K562 (cell line): Measurements from ENCODE around the gene DHRS12. TPM values are rescaled to one million over a fixed set of nuclear protein-coding genes. Genes with fewer than 3 reads are reported as not detected.

Experiments
- ATAC-seq: fragments of 200-7000 bp; cut with Tn5 transposase; 3 replicates; pipeline ENCODE4 v1.9.1; 2020; ENCODE audit warnings: moderate library complexity
- BruUV-seq: library from RNA; stranded (reverse); fragments of 400-500 nt; replicated peaks from 2 replicates; lab custom pipeline; 2021; lab: Mats Ljungman, UMichigan
- CTCF ChIA-PET: fragments of 300-600 bp; formaldehyde crosslinking; extraction: SDS; loops from one replicate; lab custom pipeline; 2021; ENCODE audit warnings: low intra/inter-chr PET ratio; lab: Yijun Ruan, JAX
- POLR2A ChIA-PET: fragments of 300-600, 350-650 bp; sonication (Branson Sonifier 250); formaldehyde crosslinking; extraction: SDS; loops from one replicate; lab custom pipeline; 2021; ENCODE audit warnings: antibody characterized with exemption, inconsistent platforms; lab: Yijun Ruan, JAX
- DNase-seq, 4 experiments: peaks; one replicate each; pipeline versions ENCODE4 v3.0.0 to v3.0.0-alpha.2; 2011 to 2018; ENCODE audit warnings: low spot score in 3 of 4, mixed read lengths in 3 of 4; ENCODE audit errors: extremely low read depth in 1 of 4
- FAIRE-seq: peaks from 2 replicates; lab custom pipeline; 2011; peaks lifted over from hg19 to GRCh38; lab: Jason Lieb, UNC
- H2AFZ ChIP-seq: 2 replicates; pipeline ENCODE4 v1.6.0; 2011; ENCODE audit warnings: low read depth, low read length, control low read depth, inconsistent platforms
- H3K27ac ChIP-seq: fragments of 200-600 bp; 3 replicates; pipeline ENCODE4 v1.8.0; 2011; ENCODE audit warnings: low read depth, mild to moderate bottlenecking, control low read depth, inconsistent platforms, low read length, moderate library complexity, mixed read lengths; ENCODE audit errors: extremely low read depth
- H3K27me3 ChIP-seq, 2 experiments: fragments of 300-600 bp in 1 of 2; 2 replicates in 1 of 2; 3 replicates in 1 of 2; pipeline versions ENCODE4 v1.6.0 to v1.8.0; 2011; ENCODE audit warnings: inconsistent platforms in 2 of 2, low read length in 2 of 2, mild to moderate bottlenecking in 1 of 2, mixed read lengths in 1 of 2, moderate library complexity in 1 of 2; ENCODE audit not compliant: control insufficient read depth in 2 of 2, insufficient read depth in 2 of 2
- H3K36me3 ChIP-seq: fragments of 300-600 bp; 3 replicates; pipeline ENCODE4 v1.8.0; 2011; ENCODE audit warnings: mild to moderate bottlenecking, low read length, inconsistent platforms; ENCODE audit not compliant: control insufficient read depth, insufficient read depth
- H3K4me1 ChIP-seq, 2 experiments: fragments of 200-600 bp in 1 of 2; replicated peaks in 1 of 2; 2 replicates in 1 of 2; 3 replicates in 1 of 2; pipeline versions ENCODE4 v1.5.1 to v1.8.0; 2011; ENCODE audit warnings: inconsistent platforms in 2 of 2, low read length in 2 of 2, mild to moderate bottlenecking in 1 of 2, mixed read lengths in 1 of 2, moderate library complexity in 1 of 2; ENCODE audit not compliant: control insufficient read depth in 2 of 2, insufficient read depth in 2 of 2
- H3K4me2 ChIP-seq: 2 replicates; pipeline ENCODE4 v1.6.1; 2011; ENCODE audit warnings: low read length, control low read depth, inconsistent platforms, mixed read lengths; ENCODE audit not compliant: insufficient read depth
- H3K4me3 ChIP-seq: fragments of 200-600 bp; sonication (generic), shearing (Covaris generic); 2 replicates; pipeline ENCODE4 v1.5.1; 2016; ENCODE audit warnings: control low read depth, inconsistent platforms
- H3K79me2 ChIP-seq: fragments of 200-600 bp; 3 replicates; pipeline ENCODE4 v1.8.0; 2011; ENCODE audit warnings: low read length, inconsistent platforms; ENCODE audit not compliant: control insufficient read depth, insufficient read depth
- H3K9ac ChIP-seq, 2 experiments: 2 replicates each; pipeline versions ENCODE4 v1.6.0 to v1.6.1; 2011; ENCODE audit warnings: low read depth in 2 of 2, low read length in 2 of 2, control low read depth in 1 of 2, inconsistent platforms in 1 of 2, mild to moderate bottlenecking in 1 of 2, mixed read lengths in 1 of 2; ENCODE audit not compliant: insufficient read depth in 1 of 2
- H3K9me1 ChIP-seq: one replicate; pipeline ENCODE4 v1.6.0; 2011; ENCODE audit warnings: inconsistent platforms, mild to moderate bottlenecking, low read length, moderate library complexity; ENCODE audit not compliant: control insufficient read depth, insufficient read depth
- H3K9me3 ChIP-seq: replicated peaks from 2 replicates; pipeline ENCODE4 v1.5.1; 2011; ENCODE audit warnings: low read depth, low read length, inconsistent platforms; ENCODE audit not compliant: control insufficient read depth, insufficient read depth
- H4K20me1 ChIP-seq: replicated peaks from 2 replicates; pipeline ENCODE4 v1.6.1; 2011; ENCODE audit warnings: low read length, inconsistent platforms, mixed read lengths; ENCODE audit not compliant: control insufficient read depth, insufficient read depth
- ATF4 ChIP-seq: fragments of 450-650 bp; formaldehyde crosslinking; IDR thresholded peaks from 2 replicates; pipeline ENCODE4 v1.4.0; 2022; ENCODE audit warnings: mild to moderate bottlenecking, moderate library complexity
- CHD2 ChIP-seq: IDR thresholded peaks from 2 replicates; pipeline ENCODE4 v1.6.1; 2011; ENCODE audit warnings: low read depth, low read length
- EP300 ChIP-seq: IDR thresholded peaks from 2 replicates; pipeline ENCODE4 v1.6.1; 2012; ENCODE audit warnings: low read length, improper control_type of control experiment
- GABPB2 ChIP-seq: fragments of 250-450 bp; sonication (Bioruptor Pico); conservative IDR thresholded peaks from 2 replicates; pipeline ENCODE4 v1.5.1; 2021; ENCODE audit warnings: mild to moderate bottlenecking
- MIER1 ChIP-seq: fragments of 450-650 bp; IDR thresholded peaks from 2 replicates; pipeline ENCODE4 v1.6.1; 2016; ENCODE audit warnings: antibody characterized with exemption, mild to moderate bottlenecking, low read depth
- SMAD4 ChIP-seq: fragments of 250-450 bp; sonication (Bioruptor Pico); conservative IDR thresholded peaks from 2 replicates; pipeline ENCODE4 v1.8.0; 2021; ENCODE audit warnings: inconsistent platforms, mild to moderate bottlenecking, moderate library complexity
- ZNF766 ChIP-seq: fragments of 200-800 bp; sonication (Bioruptor generic); conservative IDR thresholded peaks from 2 replicates; pipeline ENCODE4 v1.6.1; 2016; ENCODE audit warnings: missing genetic modification characterization, missing compliant biosample characterization
- WGBS: fragments of 100-300 bp; shearing (Covaris generic); methylation state at CpG from one replicate; pipeline ENCODE4 v1.1.6; 2016; ENCODE audit warnings: low coverage, mixed read lengths; ENCODE audit not compliant: insufficient coverage; ENCODE audit errors: missing lambda C conversion rate; 5-methylcytosine and 5-hydroxymethylcytosine counted together
- in situ Hi-C: fragments of 300-500 bp; cut with MboI; formaldehyde crosslinking; loops from 4 replicates; pipeline ENCODE4 v1.15.0; 2018; ENCODE audit warnings: inconsistent platforms, mixed read lengths
- intact Hi-C: fragments of 100-400 bp; cut with micrococcal nuclease; formaldehyde crosslinking; loops from 2 replicates; pipeline ENCODE4 v1.14.2; 2022
- polyA plus RNA-seq, 8 experiments: library from polyadenylated mRNA; depleted of rRNA in 4 of 8; stranded (reverse) in 5 of 8; unstranded in 3 of 8; fragments of >200 nt; fragmentation: Nextera tagmentation in 2 of 8; fragmentation: Illumina TruSeq in 1 of 8; extraction: Ambion mirVana in 2 of 8; extraction: Trizol in 1 of 8; gene quantifications; 2 replicates each; pipeline versions ENCODE4 v1.2.1 to v1.2.3, GENCODE V29; 2011 to 2014; ENCODE audit warnings: inconsistent platforms in 1 of 8, missing spikeins in 1 of 8
- total RNA-seq, 7 experiments: library from RNA; depleted of rRNA in 6 of 7; stranded (reverse); fragments of >200 nt in 6 of 7; fragmentation: Illumina TruSeq in 2 of 7; extraction: Trizol in 2 of 7; gene quantifications; 2 replicates each; pipeline versions ENCODE4 v1.2.1 to v1.2.3, GENCODE V29; 2011 to 2021; ENCODE audit warnings: low replicate concordance in 1 of 7

The DHRS12 gene
- total and polyA plus RNA-seq, 9 of the 15 experiments (the other 6 are each of a cell fraction or from before 2014, with no cell fraction given), result 0.62 to 2.7 (median 0.98) TPM

- Histone ChIP-seq H3K27me3 (peaks cover 4 to 43% of the 10 kb centered on the region in 2 experiments; a peak in 3 of 5 replicates), H3K27ac (no peak overlapping the region), H3K9me1 (no peaks in the 10 kb centered on the region), H3K4me3 (no peak overlapping the region), H3K9me3 (no peaks in the 10 kb centered on the region), H4K20me1 (no peaks in the 10 kb centered on the region), H3K4me2 (no peak overlapping the region), H2AFZ (no peak overlapping the region), H3K79me2 (no peaks in the 10 kb centered on the region), H3K9ac (no peak overlapping the region), H3K4me1 (no peaks in the 10 kb centered on the region; a peak in 1 of 5 replicates), H3K36me3 (no peaks in the 10 kb centered on the region)
- POLR2A ChIA-PET, result interaction anchor here (0.7 kb wide), 1 partner anchor 239 kb away, joined by 4 read pairs; no protein-coding TSS in a partner anchor
- CTCF ChIA-PET, result no interaction called here
- in situ Hi-C loops (loop anchor here (10.0 kb wide), 1 partner anchor 298 kb away; the partner anchor contains the start of gene NEK5), intact Hi-C loops (no loop called here)
- 18% methylated on average over 7 of the region's 7 CpGs for WGBS
- FAIRE-seq (no peak), DNase-seq (no peak), ATAC-seq (no peak)
- no TSS peak for BruUV-seq
- no peak for TF ChIP-seq MIER1
- no peak for TF ChIP-seq ATF4
- TF ChIP-seq EP300, result no peak
- no peak for TF ChIP-seq ZNF766 (CRISPR knock-in tag)
- no peak for TF ChIP-seq GABPB2 (CRISPR knock-in tag)
- TF ChIP-seq CHD2, result no peak
- no peak for TF ChIP-seq SMAD4 (CRISPR knock-in tag)
Measured at GRCh38 chr13:51826606-51827005, 22.6 kb upstream of the DHRS12 start.
